HG03108 (cell line): ENCODE measurements around the gene HS3ST3B1.
A peak's percentile ranks its signal among the peaks of the same experiment; 100 is the strongest.

Experiments
- ATAC-seq: cut with Tn5 transposase; IDR thresholded peaks from one replicate; pipeline ENCODE4 v1.9.1; 2021; ENCODE audit warnings: moderate library complexity; ENCODE audit not compliant: unreplicated experiment

HS3ST3B1 gene

DNA sequence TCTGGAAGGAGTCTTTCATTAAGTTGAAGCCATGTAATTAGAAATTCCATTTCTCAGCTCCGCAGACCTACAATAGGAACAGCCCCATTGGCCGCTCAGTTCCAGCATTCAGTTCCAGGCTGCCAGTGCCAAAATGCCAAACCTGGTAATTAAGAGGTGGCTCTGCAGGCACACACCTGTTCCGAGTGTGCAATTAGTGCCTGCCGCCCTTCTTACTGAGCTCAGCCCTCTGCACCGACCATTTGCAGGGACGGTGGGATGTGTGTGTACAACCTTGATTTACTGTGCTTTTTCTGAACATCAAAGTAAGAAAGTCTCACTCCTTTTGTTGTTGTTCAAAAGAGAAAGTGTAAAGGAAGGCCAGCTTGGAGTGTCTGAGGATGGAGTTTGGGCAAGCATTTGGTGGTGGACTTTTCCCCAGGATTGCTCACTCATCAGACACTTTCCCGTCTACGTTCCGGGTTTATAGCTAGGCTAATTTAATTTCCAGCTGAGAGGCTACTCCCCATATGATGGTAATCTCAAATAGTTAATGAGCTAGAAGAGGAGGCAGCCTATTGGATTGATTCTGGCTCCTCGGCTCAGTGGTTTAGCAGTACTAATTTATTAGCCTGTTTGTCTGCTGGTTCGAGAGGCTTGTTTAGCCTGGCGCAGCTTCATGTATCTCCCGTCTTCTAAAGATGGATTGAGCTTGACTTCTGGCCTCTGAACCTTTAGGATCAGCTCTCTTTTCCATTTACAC lies 20.0 kb downstream of the HS3ST3B1 start:
- no peak for ATAC-seq

DNA sequence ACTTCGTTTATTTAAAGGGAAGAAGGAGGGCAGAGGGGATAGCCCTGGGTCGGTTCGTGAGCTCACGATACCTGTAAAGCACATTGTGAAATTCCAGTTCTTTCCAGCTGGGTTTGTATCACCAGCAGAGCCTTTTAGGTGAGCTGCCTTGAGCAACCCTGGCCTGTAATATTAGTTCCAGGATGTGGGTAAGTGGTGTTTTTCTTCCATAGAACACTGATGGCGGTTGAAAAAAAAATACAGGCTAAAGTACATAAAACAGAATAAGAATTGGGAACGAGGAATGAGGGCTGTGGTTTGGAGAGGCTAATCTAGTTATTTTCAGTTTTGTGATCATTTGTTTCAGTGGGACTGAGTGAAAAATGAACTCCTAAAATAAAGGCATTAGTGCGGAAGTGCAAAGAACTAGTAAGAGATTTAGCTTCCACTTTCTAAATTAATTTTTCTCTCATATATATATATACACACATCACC lies 20.6 kb downstream of the HS3ST3B1 start:
- no peak for ATAC-seq

GRCh38 chr17:14321980-14322776 lies 21.3 kb downstream of the HS3ST3B1 start:
- no peak for ATAC-seq

DNA sequence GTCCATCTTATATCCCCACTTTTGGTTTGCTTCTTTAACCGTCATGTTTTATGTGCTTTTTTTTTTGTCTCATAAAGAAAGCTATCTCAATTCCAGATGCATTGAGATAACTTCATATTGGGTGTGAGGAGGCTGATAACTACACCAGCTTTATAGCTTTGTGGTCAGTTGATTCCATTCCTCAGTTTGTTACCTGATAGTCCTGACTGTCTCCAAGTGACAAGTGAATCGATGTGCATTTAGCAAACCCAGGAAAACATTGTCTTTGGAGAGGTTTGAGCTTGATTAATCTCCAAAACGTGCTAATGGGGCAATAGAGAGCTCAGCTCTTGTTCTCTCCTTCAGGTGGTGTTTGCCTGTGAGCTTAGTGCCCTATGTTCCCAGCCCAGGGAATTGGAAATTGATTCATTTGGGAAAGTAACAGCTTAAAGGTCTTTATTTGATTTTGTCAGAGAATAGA lies 22.7 kb downstream of the HS3ST3B1 start:
- no peak for ATAC-seq

DNA sequence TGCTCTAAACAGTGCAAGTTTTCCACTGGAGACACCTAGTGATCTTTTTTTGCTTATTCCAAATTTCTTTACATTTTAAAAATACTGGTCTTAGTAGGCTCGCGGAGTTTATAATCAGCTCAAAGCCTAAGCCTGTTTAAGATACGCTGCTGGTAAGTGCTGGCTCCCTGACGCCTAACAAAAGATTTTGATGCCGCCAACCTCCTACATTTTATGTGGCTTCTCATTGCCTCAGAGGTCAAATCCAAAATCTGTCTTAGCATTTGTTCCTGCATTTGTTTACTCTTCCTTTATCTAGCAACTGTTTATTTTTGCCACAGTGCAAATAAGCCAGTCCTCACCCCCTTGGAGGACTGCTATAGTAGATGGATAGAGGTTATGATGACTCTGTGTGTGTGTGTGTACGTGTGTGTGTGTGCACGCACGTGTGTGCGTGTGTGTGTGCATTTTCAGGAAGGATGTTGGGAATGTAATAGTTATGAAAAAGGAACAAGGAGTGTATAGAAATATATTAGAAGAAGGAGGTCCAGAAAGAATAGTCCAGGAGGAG lies 24.8 kb downstream of the HS3ST3B1 start:
- no peak for ATAC-seq

- no peak for ATAC-seq
Measured at GRCh38 chr17:14329900-14330491, 29.1 kb downstream of the HS3ST3B1 start.

GRCh38 chr17:14330492-14330962 lies 29.6 kb downstream of the HS3ST3B1 start:
- ATAC-seq = no peak

- no peak for ATAC-seq
Measured at GRCh38 chr17:14331225-14331981, 30.5 kb downstream of the HS3ST3B1 start.

DNA sequence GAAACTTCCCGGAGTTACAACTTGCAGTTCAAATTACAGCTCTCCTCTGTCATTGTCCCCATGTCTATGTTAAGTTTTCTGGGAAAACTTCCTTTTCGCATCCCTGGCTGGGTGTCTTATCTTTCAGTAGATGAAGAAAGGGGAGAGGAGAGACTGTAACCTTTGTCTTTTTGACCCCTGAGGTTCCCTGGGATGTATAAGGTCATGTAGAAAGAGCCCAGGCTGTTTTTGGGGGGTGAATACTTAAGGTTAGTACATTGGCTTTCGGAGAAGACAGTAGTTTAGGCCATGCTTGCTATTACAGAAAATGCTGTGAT lies 31.1 kb downstream of the HS3ST3B1 start:
- no peak for ATAC-seq

DNA sequence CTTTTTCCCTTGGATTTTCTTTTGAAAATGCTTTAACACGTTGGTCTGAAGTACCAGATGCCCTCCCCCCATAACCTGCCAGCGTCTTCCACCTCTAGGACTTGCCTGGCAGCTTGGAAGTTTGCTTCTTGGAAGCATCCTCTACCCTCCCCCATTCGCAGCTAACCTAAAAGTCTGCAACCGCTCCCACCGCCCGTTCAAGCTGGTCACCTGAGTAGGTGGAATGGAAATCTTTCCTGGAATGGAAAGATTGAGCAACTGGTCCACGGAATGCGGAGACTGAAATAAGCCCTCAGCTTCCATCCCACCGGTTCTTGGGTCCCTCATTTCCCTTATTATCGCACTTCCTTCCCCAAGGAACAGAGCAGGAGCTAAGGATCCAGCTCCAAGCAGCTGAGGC lies 31.4 kb downstream of the HS3ST3B1 start:
- ATAC-seq = no peak

GRCh38 chr17:14333506-14333905 lies 32.6 kb downstream of the HS3ST3B1 start:
- no peak for ATAC-seq

GRCh38 chr17:14334276-14334840 lies 33.5 kb downstream of the HS3ST3B1 start:
- ATAC-seq = no peak

DNA sequence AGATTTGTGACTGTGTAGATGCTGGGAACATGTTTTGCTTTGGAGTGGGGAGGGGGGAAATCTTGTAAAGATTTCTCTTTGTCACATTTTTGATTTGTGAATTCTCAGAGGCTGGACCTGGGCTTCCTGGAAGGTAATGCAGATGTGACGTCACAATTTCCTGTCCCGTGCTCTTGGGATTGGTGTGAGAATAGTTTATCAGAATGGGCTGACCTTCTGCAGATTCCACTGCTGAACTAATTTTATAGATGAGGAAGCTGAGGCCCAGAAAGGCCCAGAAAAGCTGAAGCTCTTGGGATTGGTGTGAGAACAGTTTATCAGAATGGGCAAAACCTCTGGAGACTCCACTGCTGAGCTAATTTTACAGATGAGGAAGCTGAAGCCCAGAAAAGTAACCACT lies 34.0 kb downstream of the HS3ST3B1 start:
- ATAC-seq = no peak

GRCh38 chr17:14336418-14336817 lies 35.5 kb downstream of the HS3ST3B1 start:
- no peak for ATAC-seq

DNA sequence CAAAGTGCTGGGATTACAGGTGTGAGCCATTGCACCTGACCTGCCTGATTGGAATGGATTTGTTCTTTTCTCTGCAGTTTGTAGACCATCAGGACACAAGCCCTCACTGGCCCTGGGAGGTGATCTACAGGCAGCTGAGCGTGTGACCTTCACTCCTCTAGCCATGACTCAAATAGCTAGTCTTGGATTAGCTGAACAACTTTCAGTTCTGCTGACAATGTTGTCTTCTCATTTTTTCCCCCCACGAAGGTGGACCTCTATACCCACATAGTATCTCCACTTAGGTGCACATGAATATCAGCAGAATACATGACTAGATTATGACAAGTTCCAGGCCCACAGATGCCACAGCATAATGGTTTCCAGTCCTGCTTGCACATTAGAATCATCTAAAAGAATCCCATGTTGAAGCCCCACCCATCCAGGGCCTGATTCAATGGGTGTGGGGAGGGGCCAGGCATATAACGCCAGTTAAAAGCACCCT lies 36.8 kb downstream of the HS3ST3B1 start:
- no peak for ATAC-seq

DNA sequence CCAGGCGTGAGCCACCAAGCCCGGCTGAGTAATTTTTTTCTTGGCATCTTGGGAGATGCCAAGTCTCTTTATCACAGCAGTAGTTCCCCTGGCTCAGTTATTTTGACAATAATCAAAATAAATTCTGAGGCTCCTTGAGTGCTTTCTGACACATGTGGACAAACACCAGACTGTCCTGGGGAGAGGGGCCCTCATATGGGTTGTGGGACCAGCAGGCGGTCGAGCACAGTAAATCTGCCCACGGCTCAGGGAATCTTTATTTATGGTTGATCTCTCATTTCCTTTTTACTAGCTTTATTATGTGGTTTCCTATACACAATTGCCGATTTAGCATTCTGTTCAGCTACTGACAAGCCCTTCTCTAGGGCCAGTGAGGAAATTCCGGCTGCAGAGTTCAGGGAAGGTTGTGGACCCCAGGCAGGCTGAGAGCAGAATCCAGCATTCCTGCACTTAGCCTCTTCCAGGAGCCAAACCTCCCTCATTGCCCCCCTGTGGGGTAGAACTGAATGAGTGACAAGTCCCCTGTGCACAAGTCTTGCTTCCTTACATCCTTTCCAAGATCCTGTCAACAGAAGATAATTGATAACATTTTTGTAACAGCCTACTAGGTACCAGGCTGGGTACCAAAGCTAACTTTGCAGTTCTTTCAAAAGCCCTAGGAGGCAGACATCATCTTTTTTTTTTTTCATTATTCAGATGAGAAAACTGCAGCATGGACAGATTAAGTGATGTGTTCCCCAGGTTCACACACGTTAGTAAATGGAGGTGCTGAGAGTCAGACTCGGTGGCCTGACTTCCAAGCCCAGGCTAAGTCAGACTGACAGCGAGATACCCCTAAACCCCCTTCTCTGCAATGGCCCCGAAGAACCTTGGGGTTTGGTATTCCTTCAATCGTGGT lies 40.2 kb downstream of the HS3ST3B1 start:
- ATAC-seq = no peak

DNA sequence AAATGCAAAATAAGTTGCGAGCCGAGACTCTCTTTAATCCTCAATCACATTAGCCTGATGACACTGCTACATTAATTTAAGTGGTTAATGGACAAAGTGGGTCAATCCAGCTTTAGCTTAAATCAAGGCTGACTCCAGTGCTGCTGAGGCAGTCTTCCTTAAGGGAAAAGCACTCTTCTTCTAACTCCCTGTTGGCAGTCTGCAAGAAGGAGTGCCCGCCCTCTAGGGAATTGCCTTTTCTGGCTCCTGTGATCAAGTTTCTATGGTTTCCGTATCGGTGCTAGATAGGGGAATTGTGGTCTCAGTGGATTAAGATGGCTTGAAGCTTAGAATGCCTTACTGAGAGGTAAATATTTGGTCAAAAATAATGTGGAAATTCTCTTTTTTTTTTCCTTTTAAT lies 41.0 kb downstream of the HS3ST3B1 start:
- ATAC-seq = no peak

- no peak for ATAC-seq
Measured at GRCh38 chr17:14346801-14347200, 45.9 kb downstream of the HS3ST3B1 start.

GRCh38 chr17:14351493-14351892 lies 50.6 kb downstream of the HS3ST3B1 start:
- peak; percentile 84 for ATAC-seq
